Mammary epithelial cell (primary cell): ENCODE measurements around the gene FANCC.

Experiments used
- CTCF ChIP-seq, 2 donors: IDR thresholded peaks in 1 of 2; conservative IDR thresholded peaks in 1 of 2; 2 replicates each; pipeline ENCODE4 v1.5.1; 2011 to 2012; ENCODE audit warnings: inconsistent platforms in 2 of 2, low read length in 2 of 2, mild to moderate bottlenecking in 2 of 2, control low read depth in 1 of 2, low read depth in 1 of 2; ENCODE audit not compliant: insufficient read depth in 1 of 2; ENCODE audit errors: extremely low read depth in 1 of 2
- EZH2 ChIP-seq: IDR thresholded peaks from 2 replicates; pipeline ENCODE4 v1.6.1; 2012; ENCODE audit warnings: low read length, inconsistent platforms, borderline replicate concordance

DNA sequence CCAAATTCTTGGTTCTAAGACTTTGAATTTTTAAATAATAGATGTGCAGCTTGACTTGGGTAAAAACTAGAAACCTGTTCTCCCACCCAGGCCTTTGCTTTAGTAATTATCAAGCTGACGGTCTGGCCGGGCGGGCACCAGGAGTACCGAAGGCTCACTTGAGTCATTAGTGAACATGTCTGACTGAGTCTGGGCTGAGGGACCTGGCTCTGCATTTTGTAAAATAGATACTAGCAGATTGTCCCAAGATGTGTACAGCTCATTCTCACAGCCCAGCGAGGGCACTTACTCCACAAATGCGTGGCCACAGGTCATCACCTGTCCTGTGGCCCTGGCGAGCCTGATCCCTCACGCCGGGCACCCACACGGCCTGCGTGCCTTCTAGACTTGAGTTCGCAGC, 216.2 kb downstream of the FANCC start:
- TF ChIP-seq CTCF (conservative IDR thresholded peaks at IDR 0.05 in 1 of 2, IDR thresholded peaks at IDR 0.05 in 1 of 2; ENCODE audit: extremely low read depth in 1 of 2, insufficient read depth in 1 of 2, low read depth in 1 of 2, low read length in 2 of 2) (no peak), EZH2 (no peak)
